Effector memory CD8-positive, alpha-beta T cell (primary cell): ENCODE data around the gene KCNQ2.

Experiments
- ATAC-seq: fragments of 150-1000 bp; cut with Tn5 transposase; replicated peaks from 2 replicates; pipeline ENCODE4 v1.10.0; 2021; ENCODE audit warnings: mild to moderate bottlenecking, moderate library complexity
- DNase-seq, 3 experiments: peaks; one replicate each; pipeline ENCODE4 v3.0.0; 2021
- H3K27ac Mint-ChIP-seq, 2 donors: one replicate each; pipeline ENCODE4 v1.8.0; 2022; ENCODE audit warnings: mild to moderate bottlenecking in 2 of 2, mixed read lengths in 2 of 2, moderate library complexity in 2 of 2
- H3K27me3 Mint-ChIP-seq, 2 donors: one replicate each; pipeline ENCODE4 v1.8.0; 2022; ENCODE audit warnings: mixed read lengths in 2 of 2
- H3K36me3 Mint-ChIP-seq: one replicate; pipeline ENCODE4 v1.8.0; 2022; ENCODE audit warnings: mild to moderate bottlenecking, moderate library complexity, mixed read lengths; ENCODE audit not compliant: insufficient read depth
- H3K4me1 Mint-ChIP-seq, 2 donors: one replicate each; pipeline ENCODE4 v1.8.0; 2022; ENCODE audit warnings: low read depth in 2 of 2, mixed read lengths in 2 of 2
- H3K4me3 Mint-ChIP-seq, 2 donors: one replicate each; pipeline ENCODE4 v1.8.0; 2022; ENCODE audit warnings: mild to moderate bottlenecking in 2 of 2, mixed read lengths in 2 of 2, moderate library complexity in 2 of 2
- H3K9me3 Mint-ChIP-seq, 2 donors: one replicate each; pipeline ENCODE4 v1.8.0; 2022; ENCODE audit warnings: mixed read lengths in 2 of 2

KCNQ2 gene

DNA sequence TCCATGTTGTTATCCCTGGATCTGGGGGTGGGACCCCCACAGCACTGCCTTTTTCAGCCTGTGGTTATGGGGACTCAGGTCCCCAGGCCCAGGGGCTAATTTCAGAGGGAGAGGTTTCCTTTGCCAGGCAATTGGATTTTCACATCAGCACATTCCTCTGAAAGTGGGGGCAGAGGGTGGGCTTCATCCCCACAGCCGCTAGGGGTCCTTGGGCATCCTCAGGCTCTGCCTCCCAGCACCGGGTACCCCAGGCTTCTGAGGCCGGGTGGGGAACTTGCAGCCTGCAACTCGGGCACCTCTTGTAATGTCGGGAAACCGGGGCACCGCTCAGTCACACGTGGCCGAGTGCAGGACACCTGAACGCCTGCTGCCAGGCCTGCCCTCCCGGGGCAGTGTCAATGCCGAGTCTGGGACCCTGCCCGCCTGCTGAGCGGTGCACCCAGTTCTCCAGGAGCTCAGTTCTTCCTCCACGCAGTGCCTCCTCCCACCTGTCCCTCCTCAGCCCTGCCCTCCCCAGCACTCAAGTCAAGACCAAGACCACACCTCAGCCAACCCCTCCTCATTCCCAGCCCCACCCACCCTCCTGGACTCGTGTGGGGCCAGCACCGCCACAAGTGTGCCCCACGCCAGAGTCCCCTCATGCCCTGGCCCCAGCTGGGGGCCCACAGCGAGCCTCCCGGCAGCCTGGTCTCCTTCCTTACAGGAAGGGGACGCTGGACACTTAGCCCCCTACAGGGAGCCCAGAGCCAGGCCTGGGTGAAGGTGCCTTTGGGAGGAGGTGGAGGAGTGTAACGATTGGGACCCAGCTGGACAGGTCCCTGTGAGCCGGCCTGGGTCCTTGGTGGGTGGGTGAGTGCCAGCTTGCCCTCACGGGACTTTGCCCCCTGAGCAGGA is 102.5 kb downstream of the KCNQ2 start:
- Mint-ChIP-seq H3K4me1 (no peaks in the 10 kb centered on the region), H3K4me3 (no peak overlapping the region), H3K36me3 (no peaks in the 10 kb centered on the region), H3K27ac (no peak overlapping the region), H3K9me3 (no peaks in the 10 kb centered on the region), H3K27me3 (peaks cover 21 to 75% of the 10 kb centered on the region in 2 donors)
- no peak for DNase-seq
- ATAC-seq = no peak

DNA sequence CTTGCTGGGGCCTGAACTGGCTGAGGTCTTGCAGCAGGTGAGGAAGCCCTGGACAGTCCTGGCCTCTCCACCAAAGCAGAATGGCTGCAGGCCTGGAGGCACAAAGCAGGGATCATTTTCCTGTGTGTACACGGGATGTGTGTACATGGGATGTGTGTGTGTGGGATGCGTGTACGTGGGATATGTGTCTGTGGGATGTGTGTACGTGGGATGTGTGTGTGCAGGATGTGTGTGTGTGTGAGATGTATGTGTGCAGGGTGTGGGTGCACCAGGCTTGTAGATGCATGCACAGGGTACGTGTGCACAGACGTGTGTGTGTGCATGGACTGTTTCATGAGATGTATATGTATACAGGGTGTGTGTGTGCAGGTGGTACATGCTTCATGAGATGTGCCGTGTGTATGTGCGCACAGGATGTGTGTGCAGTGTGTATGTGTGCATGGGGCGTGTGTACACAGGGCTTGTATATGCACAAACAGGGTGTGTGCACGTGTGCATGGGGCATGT is 103.4 kb downstream of the KCNQ2 start:
- Mint-ChIP-seq H3K4me3 (no peak overlapping the region), H3K27ac (no peak overlapping the region), H3K9me3 (no peaks in the 10 kb centered on the region), H3K4me1 (no peaks in the 10 kb centered on the region), H3K27me3 (peaks cover 22 to 78% of the 10 kb centered on the region in 2 donors), H3K36me3 (no peaks in the 10 kb centered on the region)
- DNase-seq (no peak), ATAC-seq (no peak)

GRCh38 chr20:63368151-63368550 is 104.3 kb downstream of the KCNQ2 start:
- Mint-ChIP-seq H3K27ac (no peak overlapping the region), H3K27me3 (peaks cover 23 to 78% of the 10 kb centered on the region in 2 donors), H3K4me3 (no peak overlapping the region), H3K36me3 (no peaks in the 10 kb centered on the region), H3K9me3 (no peaks in the 10 kb centered on the region), H3K4me1 (no peaks in the 10 kb centered on the region)
- ATAC-seq (no peak), DNase-seq (no peak)

DNA sequence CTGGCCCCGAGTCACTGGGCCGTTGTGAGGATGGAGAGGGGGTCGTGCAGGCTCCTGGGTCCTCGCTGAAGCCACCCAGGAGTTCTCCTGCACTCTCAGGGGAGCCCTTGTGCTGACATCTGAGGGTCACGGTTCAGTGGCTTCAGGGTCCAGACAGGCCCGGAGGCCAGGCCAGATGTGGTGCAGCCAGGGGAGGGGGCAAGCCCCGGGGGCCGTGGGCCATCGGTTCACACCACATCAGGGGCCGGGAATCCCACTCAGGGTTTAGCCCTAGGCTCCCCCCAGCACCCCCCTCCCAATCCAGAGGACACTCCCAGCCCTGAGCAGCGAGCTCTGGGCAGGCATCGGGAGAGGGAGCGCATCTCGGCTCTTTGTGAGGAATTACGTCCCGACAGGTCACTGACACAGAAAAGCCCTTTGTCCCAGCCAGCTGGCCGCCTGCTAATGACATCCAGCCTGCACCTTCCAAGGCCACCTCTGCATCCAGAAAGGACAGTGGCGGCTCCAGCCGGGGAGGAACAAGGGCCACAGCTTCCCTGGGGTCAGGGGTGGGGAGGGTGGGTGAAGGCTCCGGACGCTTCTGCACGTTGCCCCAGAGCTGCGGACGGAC is 104.9 kb downstream of the KCNQ2 start:
- Mint-ChIP-seq H3K4me3 (no peak overlapping the region), H3K4me1 (peaks cover 0 to 4% of the 10 kb centered on the region in 2 donors), H3K9me3 (no peaks in the 10 kb centered on the region), H3K36me3 (no peaks in the 10 kb centered on the region), H3K27ac (no peak overlapping the region), H3K27me3 (peaks cover 24 to 78% of the 10 kb centered on the region in 2 donors)
- ATAC-seq (no peak), DNase-seq (no peak)

GRCh38 chr20:63366390-63367365 is 105.8 kb downstream of the KCNQ2 start:
- H3K27ac Mint-ChIP-seq = no peak overlapping the region
- H3K4me1 Mint-ChIP-seq = peaks cover 0 to 8% of the 10 kb centered on the region in 2 donors
- H3K9me3 Mint-ChIP-seq = no peaks in the 10 kb centered on the region
- no peaks in the 10 kb centered on the region for H3K36me3 Mint-ChIP-seq
- DNase-seq = no peak
- peaks cover 30 to 81% of the 10 kb centered on the region in 2 donors for H3K27me3 Mint-ChIP-seq
- no peak overlapping the region for H3K4me3 Mint-ChIP-seq
- ATAC-seq = no peak

DNA sequence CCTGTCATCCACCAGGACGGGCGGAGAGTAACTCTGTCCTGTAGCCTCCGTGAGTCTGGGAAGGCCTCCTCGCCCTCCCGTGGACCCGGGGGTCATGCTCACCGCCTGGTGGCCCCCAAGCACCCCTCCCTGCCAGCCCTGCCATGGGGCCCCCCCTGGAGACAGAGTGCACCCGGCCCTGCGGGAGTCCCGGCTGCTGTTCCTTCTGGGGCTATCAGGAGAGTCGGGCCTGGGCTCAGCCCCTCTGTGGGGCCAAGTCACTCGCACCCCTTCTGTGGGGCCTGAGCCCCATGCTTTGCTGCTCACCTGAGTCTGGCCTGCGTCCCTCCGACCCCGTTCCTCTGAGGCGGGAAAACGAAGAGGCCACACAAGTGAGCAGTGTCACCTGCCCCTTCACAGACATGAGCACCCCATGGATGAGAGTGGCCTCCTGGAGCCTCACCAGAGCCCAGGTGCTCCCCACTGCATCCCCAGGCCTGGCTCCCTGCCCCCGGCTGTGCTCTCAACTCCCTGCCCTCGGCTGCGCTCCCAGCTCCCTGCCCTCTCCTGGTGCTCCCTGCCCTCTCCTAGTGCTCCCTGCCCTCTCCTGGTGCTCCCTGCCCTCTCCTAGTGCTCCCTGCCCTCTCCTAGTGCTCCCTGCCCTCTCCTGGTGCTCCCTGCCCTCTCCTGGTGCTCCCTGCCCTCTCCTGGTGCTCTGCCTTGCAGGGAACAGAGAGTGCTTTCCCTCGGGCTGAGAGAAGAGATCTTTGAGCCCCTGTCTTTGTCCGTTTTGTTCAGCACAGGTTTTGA is 106.7 kb downstream of the KCNQ2 start:
- Mint-ChIP-seq H3K9me3 (no peaks in the 10 kb centered on the region), H3K4me1 (peaks cover 0 to 8% of the 10 kb centered on the region in 2 donors), H3K4me3 (no peak overlapping the region), H3K27me3 (peaks cover 24 to 72% of the 10 kb centered on the region in 2 donors), H3K27ac (no peak overlapping the region), H3K36me3 (no peaks in the 10 kb centered on the region)
- ATAC-seq = no peak
- no peak for DNase-seq

DNA sequence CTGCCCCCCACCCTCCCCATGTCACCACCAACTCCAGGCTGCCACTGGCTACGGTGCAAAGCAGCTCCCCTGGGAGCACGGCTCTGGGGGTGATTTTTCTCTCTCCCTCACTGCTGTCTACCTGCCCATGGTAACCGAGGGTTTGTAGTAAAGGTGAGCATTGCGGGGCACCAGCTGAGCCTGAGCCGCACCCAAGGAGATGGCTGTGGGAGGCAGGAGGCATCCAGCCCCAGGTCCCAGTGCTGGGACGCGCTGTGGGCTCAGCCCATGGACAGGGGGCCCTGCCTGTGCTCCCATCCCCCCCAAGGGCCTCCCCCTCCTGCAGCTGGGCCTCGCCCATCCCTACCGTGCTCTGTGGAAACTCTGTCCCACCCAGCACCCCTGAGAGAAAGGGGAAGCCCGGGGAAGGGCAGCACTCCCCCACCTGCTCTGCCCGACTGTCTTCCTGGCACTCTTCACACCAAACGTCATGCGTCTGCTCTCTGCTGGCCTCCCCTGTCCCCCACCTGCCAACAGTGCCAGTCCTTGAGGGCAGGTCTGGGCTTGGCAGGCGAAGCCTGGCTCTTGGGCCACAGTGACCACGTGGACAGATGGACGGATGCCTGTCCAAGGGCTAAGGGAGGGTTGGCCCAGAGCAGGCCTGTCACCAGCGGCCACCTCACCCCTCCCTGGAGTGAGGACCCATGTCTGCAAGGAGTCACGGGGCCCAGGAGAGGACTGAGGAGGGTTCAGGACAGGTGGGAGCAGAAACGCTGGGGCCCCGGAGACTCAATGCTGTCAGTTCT is 107.5 kb downstream of the KCNQ2 start:
- no peak overlapping the region for H3K27ac Mint-ChIP-seq
- H3K36me3 Mint-ChIP-seq = no peaks in the 10 kb centered on the region
- H3K27me3 Mint-ChIP-seq = peaks cover 25 to 75% of the 10 kb centered on the region in 2 donors
- H3K4me1 Mint-ChIP-seq = peaks cover 0 to 8% of the 10 kb centered on the region in 2 donors
- DNase-seq (no peak), ATAC-seq (no peak)
- H3K9me3 Mint-ChIP-seq = no peaks in the 10 kb centered on the region
- H3K4me3 Mint-ChIP-seq = no peak overlapping the region

DNA sequence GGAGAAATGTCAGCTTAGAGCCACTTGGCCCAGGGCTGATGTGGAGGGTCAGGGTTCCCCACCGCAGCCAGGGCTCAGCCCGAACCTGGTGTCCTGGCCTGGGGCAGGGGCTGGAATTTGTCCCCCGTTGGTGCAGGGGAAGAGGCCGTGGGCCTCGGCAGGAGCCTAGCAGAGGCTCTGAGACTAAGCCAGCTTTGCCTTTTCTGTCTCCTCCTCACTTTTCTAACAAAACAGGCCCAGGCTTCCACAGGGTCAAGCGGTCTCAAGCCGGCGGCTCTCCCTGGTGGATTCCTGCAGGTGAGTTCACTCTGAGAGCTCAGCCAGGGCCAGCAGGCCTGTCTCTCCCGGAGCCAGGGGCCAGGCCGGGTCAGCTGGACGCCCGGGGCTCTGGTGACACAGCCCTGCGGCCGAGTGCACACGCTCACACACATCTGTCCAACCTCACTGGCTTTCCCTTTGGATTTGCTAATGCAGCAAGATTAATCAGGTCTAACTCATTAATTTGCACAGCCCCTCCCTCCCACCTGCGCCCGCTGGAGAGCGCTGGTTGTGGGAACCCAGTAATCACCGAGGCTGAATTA is 108.4 kb downstream of the KCNQ2 start:
- DNase-seq = no peak
- H3K27ac Mint-ChIP-seq = no peak overlapping the region
- H3K36me3 Mint-ChIP-seq = no peaks in the 10 kb centered on the region
- no peak overlapping the region for H3K4me3 Mint-ChIP-seq
- ATAC-seq = no peak
- H3K27me3 Mint-ChIP-seq = peaks cover 29 to 81% of the 10 kb centered on the region in 2 donors
- no peaks in the 10 kb centered on the region for H3K9me3 Mint-ChIP-seq
- peaks cover 0 to 8% of the 10 kb centered on the region in 2 donors for H3K4me1 Mint-ChIP-seq

DNA sequence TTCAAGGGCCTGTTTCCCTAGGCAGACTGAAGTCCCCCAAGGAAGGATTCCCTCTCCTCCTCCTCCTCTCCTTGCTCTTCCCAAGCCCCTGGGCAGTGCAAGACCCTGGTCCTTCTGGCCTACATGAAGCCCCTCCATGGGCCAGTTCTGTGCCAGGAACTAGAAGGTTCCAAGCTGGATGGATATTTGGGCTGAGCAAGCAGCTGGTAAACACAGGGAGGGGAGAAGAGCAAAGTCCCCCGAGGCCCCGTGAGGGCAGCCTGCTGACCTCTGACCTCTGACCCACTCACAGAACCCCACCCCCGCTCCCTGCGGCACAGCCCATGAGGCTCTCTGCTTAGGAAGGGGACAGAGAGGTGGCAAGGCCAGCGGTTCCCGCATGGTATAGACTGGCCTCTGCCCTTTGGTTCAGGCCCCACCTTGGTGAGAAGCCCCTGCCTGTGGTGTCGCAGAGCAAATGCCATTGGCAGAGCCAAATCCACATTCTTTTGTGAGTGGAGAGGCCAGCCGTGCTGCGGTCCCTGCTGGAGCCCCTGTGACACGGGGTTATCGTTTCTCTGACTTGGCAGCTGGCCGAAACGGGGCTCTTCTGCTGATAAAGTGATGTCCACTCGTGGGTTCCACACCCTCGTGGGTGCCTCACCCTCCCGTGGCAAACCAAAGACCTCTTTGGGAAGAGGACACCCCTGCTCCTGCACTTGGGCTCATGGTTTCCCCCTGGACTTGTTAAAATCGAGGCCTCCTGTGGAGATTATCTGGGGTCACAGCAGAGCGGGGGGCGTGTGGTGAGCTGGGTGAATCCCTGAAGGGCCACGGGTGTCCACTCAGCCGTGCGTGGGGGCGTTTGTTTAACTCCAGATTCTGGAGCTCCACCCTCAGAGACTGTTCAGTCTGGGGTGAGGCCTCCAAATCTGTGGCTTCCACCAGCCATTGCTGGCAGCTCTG is 109.2 kb downstream of the KCNQ2 start:
- H3K27me3 Mint-ChIP-seq = peaks cover 29 to 81% of the 10 kb centered on the region in 2 donors
- peaks cover 0 to 8% of the 10 kb centered on the region in 2 donors for H3K4me1 Mint-ChIP-seq
- DNase-seq (no peak), ATAC-seq (no peak)
- H3K4me3 Mint-ChIP-seq = no peak overlapping the region
- no peak overlapping the region for H3K27ac Mint-ChIP-seq
- no peaks in the 10 kb centered on the region for H3K36me3 Mint-ChIP-seq
- no peaks in the 10 kb centered on the region for H3K9me3 Mint-ChIP-seq

DNA sequence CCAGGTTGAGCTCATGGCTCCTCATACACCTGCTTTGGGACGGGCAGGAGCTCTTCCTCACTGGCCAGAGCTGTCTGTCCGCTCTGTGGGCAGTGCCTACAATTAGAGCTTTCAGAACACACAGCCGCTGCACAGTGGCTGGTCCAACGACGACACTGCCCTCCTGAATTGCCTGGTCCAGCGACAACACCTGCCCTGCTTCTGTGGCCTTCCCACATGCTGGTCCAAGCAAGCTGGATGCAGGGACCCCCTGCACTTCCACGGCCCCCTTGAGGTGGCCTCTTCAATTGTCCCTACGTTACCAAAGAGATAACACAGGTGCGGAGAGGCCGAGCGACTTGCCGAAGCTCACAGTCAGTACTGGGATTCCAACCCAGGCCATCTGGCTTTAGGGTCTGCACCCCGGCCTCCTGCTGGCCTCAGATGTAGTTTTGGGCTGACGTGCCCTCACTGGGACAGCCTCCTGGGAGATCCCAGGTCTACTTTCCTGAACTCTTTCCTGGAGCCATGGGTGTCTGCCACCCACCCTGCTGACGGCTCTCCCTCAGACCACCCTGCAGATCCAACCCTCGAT is 109.9 kb downstream of the KCNQ2 start:
- Mint-ChIP-seq H3K27me3 (peaks cover 29 to 79% of the 10 kb centered on the region in 2 donors), H3K4me3 (peak overlapping the region in 1 of 2 donors; percentile 55), H3K4me1 (peaks cover 0 to 8% of the 10 kb centered on the region in 2 donors), H3K9me3 (no peaks in the 10 kb centered on the region), H3K27ac (peak overlapping the region in 1 of 2 donors; percentile 21), H3K36me3 (no peaks in the 10 kb centered on the region)
- DNase-seq = no peak
- no peak for ATAC-seq
